H1 (cell line): ENCODE measurements around the gene LDLRAD3. TPM values are rescaled to one million over a fixed set of nuclear protein-coding genes. Genes with fewer than 3 reads are reported as not detected.

Experiments
- ATF3 ChIP-seq: IDR thresholded peaks from 2 replicates; pipeline ENCODE4 v1.6.1; 2011; ENCODE audit warnings: low read depth, mild to moderate bottlenecking, low read length; ENCODE audit not compliant: insufficient read depth
- BCL11A ChIP-seq, 2 experiments: IDR thresholded peaks; one replicate each; pipeline ENCODE4 v1.6.1; 2011; ENCODE audit warnings: low read depth in 2 of 2, low read length in 2 of 2, mild to moderate bottlenecking in 2 of 2
- CBX5 ChIP-seq: fragments of 300-800, 300-1000 bp; sonication (generic); IDR thresholded peaks from 2 replicates; pipeline ENCODE4 v1.7.1; 2016; ENCODE audit warnings: antibody characterized with exemption, low read length, low read depth
- CTCF ChIP-seq, 3 experiments: IDR thresholded peaks; 1 replicate in 2 of 3; 2 replicates in 1 of 3; pipeline versions ENCODE4 v1.5.1 to v1.6.1; 2011; ENCODE audit warnings: low read length in 3 of 3, mild to moderate bottlenecking in 3 of 3, inconsistent platforms in 2 of 3, low read depth in 1 of 3, moderate library complexity in 1 of 3; ENCODE audit not compliant: insufficient read depth in 1 of 3; ENCODE audit errors: control extremely low read depth in 1 of 3
- JUN ChIP-seq: IDR thresholded peaks from 2 replicates; pipeline ENCODE4 v1.6.1; 2011; ENCODE audit warnings: low read depth, mild to moderate bottlenecking, improper control_type of control experiment, low read length
- PHF8 ChIP-seq: fragments of 200-600 bp; sonication (generic); conservative IDR thresholded peaks from 2 replicates; pipeline ENCODE4 v1.7.1; 2012; ENCODE audit warnings: low read depth, mild to moderate bottlenecking, inconsistent platforms, low read length, moderate library complexity
- polyA plus RNA-seq, 7 experiments: library from polyadenylated mRNA; depleted of rRNA in 3 of 7; stranded (reverse) in 5 of 7; unstranded in 2 of 7; fragments of >200 nt in 5 of 7; fragments of 200-250 nt in 2 of 7; gene quantifications; 1 replicate in 5 of 7; 2 replicates in 1 of 7; 4 replicates in 1 of 7; pipeline versions ENCODE4 v1.2.1 to v1.2.3, GENCODE V29; 2011 to 2013; ENCODE audit warnings: missing spikeins in 2 of 7, mixed read lengths in 2 of 7
- total RNA-seq: library from RNA; stranded (reverse); fragmentation: NEBNext Ultra II Directional; extraction: Animal tissue kit (Norgen Biotek cat#: 25700); gene quantifications from 2 replicates; pipeline ENCODE4 v1.2.1, GENCODE V29; 2021

Gene LDLRAD3
- total and polyA plus RNA-seq, 2 of the 8 experiments (the other 6 are each of a cell fraction or from before 2014, with no cell fraction given): 18.6 to 22.8 TPM

GRCh38 chr11:36046932-36047331 lies 103.1 kb downstream of the LDLRAD3 start (continued):
- no peak for TF ChIP-seq PHF8
- TF ChIP-seq BCL11A (IDR thresholded peaks at IDR 0.05; ENCODE audit: low read depth in 2 of 2, low read length in 2 of 2): no peak
- no peak for TF ChIP-seq CTCF (IDR thresholded peaks at IDR 0.05; ENCODE audit: control extremely low read depth in 1 of 3, insufficient read depth in 1 of 3, low read depth in 1 of 3, low read length in 3 of 3)
- no peak for TF ChIP-seq JUN
- no peak for TF ChIP-seq CBX5
- TF ChIP-seq ATF3: no peak
